Measurements from ENCODE around the gene MICAL3.
"Not testable (repeated sequence)": the region's sequence is repeated elsewhere in the genome, so short reads cannot be mapped to it uniquely, and the experiment has no call there.

Gene MICAL3

GRCh38 chr22:18053216-18053946 is 29.0 kb upstream of the MICAL3 start:
- not testable (repeated sequence) for H3K27me3 ChIP-seq (ENCODE audit: insufficient read depth, low read length, poor library complexity); H2BK120ac ChIP-seq (ENCODE audit: low read depth, low read length); DNase-seq; H3K56ac ChIP-seq (ENCODE audit: low read length); H2AK5ac ChIP-seq (ENCODE audit: low read length); H3K18ac ChIP-seq (ENCODE audit: low read length); H3K79me1 ChIP-seq (ENCODE audit: low read length); H3K4me3 ChIP-seq (ENCODE audit: low read length); H3K4me1 ChIP-seq (ENCODE audit: control insufficient read depth, low read depth, low read length); H4K8ac ChIP-seq (ENCODE audit: low read depth, low read length); H4K5ac ChIP-seq (ENCODE audit: low read length); H2BK15ac ChIP-seq (replicated peaks; ENCODE audit: low read depth); H3K23ac ChIP-seq (ENCODE audit: low read length); H3K4me2 ChIP-seq (ENCODE audit: low read length); H3K9ac ChIP-seq (ENCODE audit: low read length); H3K27ac ChIP-seq (ENCODE audit: low read depth, low read length); H3K36me3 ChIP-seq (ENCODE audit: control insufficient read depth, insufficient read depth, low read length); H2BK5ac ChIP-seq (ENCODE audit: low read length); H3K79me2 ChIP-seq (ENCODE audit: control insufficient read depth, insufficient read depth, low read length); H3K4ac ChIP-seq (ENCODE audit: low read depth, low read length)
- no CpG with 5 or more reads among the region's 49 CpGs for WGBS (ENCODE audit: extremely low coverage, insufficient coverage, low lambda C conversion rate)

- H2BK5ac ChIP-seq (ENCODE audit: low read length); H3K4ac ChIP-seq (ENCODE audit: low read depth, low read length); H2BK15ac ChIP-seq (replicated peaks; ENCODE audit: low read depth); H3K27me3 ChIP-seq (ENCODE audit: insufficient read depth, low read length, poor library complexity); H3K4me2 ChIP-seq (ENCODE audit: low read length); H2AK5ac ChIP-seq (ENCODE audit: low read length); H3K56ac ChIP-seq (ENCODE audit: low read length); H3K23ac ChIP-seq (ENCODE audit: low read length); H3K9ac ChIP-seq (ENCODE audit: low read length); H3K79me1 ChIP-seq (ENCODE audit: low read length); H3K4me3 ChIP-seq (ENCODE audit: low read length); H3K18ac ChIP-seq (ENCODE audit: low read length); H3K27ac ChIP-seq (ENCODE audit: low read depth, low read length); H4K8ac ChIP-seq (ENCODE audit: low read depth, low read length); DNase-seq; H4K5ac ChIP-seq (ENCODE audit: low read length); H3K4me1 ChIP-seq (ENCODE audit: control insufficient read depth, low read depth, low read length); H3K36me3 ChIP-seq (ENCODE audit: control insufficient read depth, insufficient read depth, low read length); H3K79me2 ChIP-seq (ENCODE audit: control insufficient read depth, insufficient read depth, low read length); H2BK120ac ChIP-seq (ENCODE audit: low read depth, low read length): not testable (repeated sequence)
- no CpG with 5 or more reads among the region's 12 CpGs for WGBS (ENCODE audit: extremely low coverage, insufficient coverage, low lambda C conversion rate)
Measured at GRCh38 chr22:18051113-18051512, 26.8 kb upstream of the MICAL3 start.

DNA sequence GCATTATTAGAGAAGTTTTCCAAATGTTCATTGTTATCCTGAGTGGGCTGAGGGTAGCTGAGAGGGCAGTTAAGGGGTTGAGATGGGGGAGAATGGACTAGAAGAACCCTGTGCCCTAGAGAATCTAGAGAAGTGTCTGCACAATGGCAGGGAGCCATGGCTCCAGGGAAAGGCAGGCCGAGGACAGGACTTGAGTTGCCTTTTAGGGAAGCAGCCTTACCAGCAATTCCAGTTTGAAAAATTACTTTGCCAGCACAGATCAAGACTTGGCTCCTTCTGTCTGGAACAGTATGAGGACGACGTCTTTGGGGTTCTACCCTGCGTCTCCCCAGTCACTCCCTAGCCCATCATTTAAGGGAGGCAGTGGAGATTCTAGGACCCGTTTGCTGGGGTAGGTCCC is 25.7 kb upstream of the MICAL3 start:
- no CpG with 5 or more reads among the region's 5 CpGs for WGBS (ENCODE audit: extremely low coverage, insufficient coverage, low lambda C conversion rate)
- H3K27me3 ChIP-seq (ENCODE audit: insufficient read depth, low read length, poor library complexity): no peaks in the 10 kb centered on the region
- H3K36me3 ChIP-seq (ENCODE audit: control insufficient read depth, insufficient read depth, low read length): no peaks in the 10 kb centered on the region
- H3K79me1 ChIP-seq (ENCODE audit: low read length): no peaks in the 10 kb centered on the region
- no peaks in the 10 kb centered on the region for H3K4me1 ChIP-seq (ENCODE audit: control insufficient read depth, low read depth, low read length)
- no peak overlapping the region for H3K9ac ChIP-seq (ENCODE audit: low read length)
- no peak overlapping the region for H3K56ac ChIP-seq (ENCODE audit: low read length)
- no peak overlapping the region for H4K8ac ChIP-seq (ENCODE audit: low read depth, low read length)
- no peak overlapping the region for H3K4ac ChIP-seq (ENCODE audit: low read depth, low read length)
- no peak overlapping the region for H3K27ac ChIP-seq (ENCODE audit: low read depth, low read length)
- no peak overlapping the region for H3K4me2 ChIP-seq (ENCODE audit: low read length)
- H2BK5ac ChIP-seq (ENCODE audit: low read length): no peak overlapping the region
- no peak overlapping the region for H3K23ac ChIP-seq (ENCODE audit: low read length)
- H3K4me3 ChIP-seq (ENCODE audit: low read length): no peak overlapping the region
- no peak overlapping the region for H2BK120ac ChIP-seq (ENCODE audit: low read depth, low read length)
- no peak overlapping the region for H2BK15ac ChIP-seq (replicated peaks; ENCODE audit: low read depth)
- H3K18ac ChIP-seq (ENCODE audit: low read length): no peak overlapping the region
- H2AK5ac ChIP-seq (ENCODE audit: low read length): no peak overlapping the region
- DNase-seq: no peak
- H3K79me2 ChIP-seq (ENCODE audit: control insufficient read depth, insufficient read depth, low read length): no peaks in the 10 kb centered on the region
- H4K5ac ChIP-seq (ENCODE audit: low read length): no peak overlapping the region

- Histone ChIP-seq H3K18ac (ENCODE audit: low read length) (no peak overlapping the region), H3K23ac (ENCODE audit: low read length) (no peak overlapping the region), H3K4ac (ENCODE audit: low read depth, low read length) (no peak overlapping the region), H3K27ac (ENCODE audit: low read depth, low read length) (no peak overlapping the region), H3K4me3 (ENCODE audit: low read length) (no peak overlapping the region), H3K4me1 (ENCODE audit: control insufficient read depth, low read depth, low read length) (no peaks in the 10 kb centered on the region), H2AK5ac (ENCODE audit: low read length) (no peak overlapping the region), H2BK5ac (ENCODE audit: low read length) (no peak overlapping the region), H3K36me3 (ENCODE audit: control insufficient read depth, insufficient read depth, low read length) (no peaks in the 10 kb centered on the region), H3K56ac (ENCODE audit: low read length) (no peak overlapping the region), H2BK15ac (replicated peaks; ENCODE audit: low read depth) (no peak overlapping the region), H3K79me1 (ENCODE audit: low read length) (no peaks in the 10 kb centered on the region), H4K8ac (ENCODE audit: low read depth, low read length) (no peak overlapping the region), H2BK120ac (ENCODE audit: low read depth, low read length) (no peak overlapping the region), H3K4me2 (ENCODE audit: low read length) (no peak overlapping the region), H4K5ac (ENCODE audit: low read length) (no peak overlapping the region), H3K9ac (ENCODE audit: low read length) (no peak overlapping the region), H3K27me3 (ENCODE audit: insufficient read depth, low read length, poor library complexity) (no peaks in the 10 kb centered on the region), H3K79me2 (ENCODE audit: control insufficient read depth, insufficient read depth, low read length) (no peaks in the 10 kb centered on the region)
- no CpG with 5 or more reads among the region's 29 CpGs for WGBS (ENCODE audit: extremely low coverage, insufficient coverage, low lambda C conversion rate)
- no peak for DNase-seq
Measured at GRCh38 chr22:18048441-18048898, 24.1 kb upstream of the MICAL3 start.

DNA sequence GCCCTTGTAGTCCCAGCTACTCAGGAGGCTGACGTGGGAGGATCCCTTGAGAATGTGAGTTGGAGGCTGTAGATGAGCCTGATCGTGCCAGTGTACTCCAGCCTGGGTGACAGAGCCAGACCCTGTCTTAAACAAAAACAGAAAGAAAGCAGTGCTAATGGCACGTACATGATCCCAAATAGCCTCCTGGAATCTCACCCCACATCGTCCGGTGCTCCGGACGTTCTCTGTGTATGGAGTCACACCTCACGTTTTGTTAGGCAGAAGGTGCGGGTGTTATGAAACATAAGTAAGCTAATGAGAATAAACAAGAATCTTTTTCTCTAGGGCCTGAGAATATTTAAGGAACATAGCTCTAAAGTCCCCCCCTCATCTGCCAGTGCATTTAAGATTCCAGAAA is 23.7 kb upstream of the MICAL3 start:
- Histone ChIP-seq H2BK5ac (ENCODE audit: low read length) (no peak overlapping the region), H3K4me1 (ENCODE audit: control insufficient read depth, low read depth, low read length) (no peaks in the 10 kb centered on the region), H3K36me3 (ENCODE audit: control insufficient read depth, insufficient read depth, low read length) (no peaks in the 10 kb centered on the region), H2BK15ac (replicated peaks; ENCODE audit: low read depth) (no peak overlapping the region), H3K4me2 (ENCODE audit: low read length) (no peak overlapping the region), H3K18ac (ENCODE audit: low read length) (no peak overlapping the region), H3K9ac (ENCODE audit: low read length) (no peak overlapping the region), H4K8ac (ENCODE audit: low read depth, low read length) (no peak overlapping the region), H3K56ac (ENCODE audit: low read length) (no peak overlapping the region), H3K27me3 (ENCODE audit: insufficient read depth, low read length, poor library complexity) (no peaks in the 10 kb centered on the region), H2BK120ac (ENCODE audit: low read depth, low read length) (no peak overlapping the region), H3K4ac (ENCODE audit: low read depth, low read length) (no peak overlapping the region), H3K79me2 (ENCODE audit: control insufficient read depth, insufficient read depth, low read length) (no peaks in the 10 kb centered on the region), H3K4me3 (ENCODE audit: low read length) (no peak overlapping the region), H3K79me1 (ENCODE audit: low read length) (no peaks in the 10 kb centered on the region), H4K5ac (ENCODE audit: low read length) (no peak overlapping the region), H3K27ac (ENCODE audit: low read depth, low read length) (no peak overlapping the region), H2AK5ac (ENCODE audit: low read length) (no peak overlapping the region), H3K23ac (ENCODE audit: low read length) (no peak overlapping the region)
- no CpG with 5 or more reads among the region's 9 CpGs for WGBS (ENCODE audit: extremely low coverage, insufficient coverage, low lambda C conversion rate)
- no peak for DNase-seq

DNA sequence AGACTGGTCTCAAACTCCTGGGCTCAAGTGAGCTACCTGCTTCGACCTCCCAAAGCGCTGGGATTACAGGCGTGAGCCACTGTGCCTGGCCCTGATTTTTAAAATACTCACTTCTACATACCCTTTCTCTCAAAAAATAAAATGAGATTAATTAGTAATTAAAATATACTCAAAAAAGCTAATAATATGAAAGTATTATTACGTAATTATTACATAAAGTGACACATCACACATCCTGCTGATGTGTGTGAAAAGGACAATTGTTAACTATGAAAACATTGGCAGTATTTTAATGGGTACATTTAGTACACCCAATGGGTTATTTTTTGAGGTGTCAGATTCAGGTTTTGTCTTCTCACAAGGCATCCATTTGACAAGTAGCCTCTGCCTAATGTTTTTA is 21.4 kb upstream of the MICAL3 start:
- Histone ChIP-seq H3K79me1 (ENCODE audit: low read length) (no peaks in the 10 kb centered on the region), H3K4me3 (ENCODE audit: low read length) (no peak overlapping the region), H3K18ac (ENCODE audit: low read length) (no peak overlapping the region), H3K4me2 (ENCODE audit: low read length) (no peak overlapping the region), H3K79me2 (ENCODE audit: control insufficient read depth, insufficient read depth, low read length) (no peaks in the 10 kb centered on the region), H3K9ac (ENCODE audit: low read length) (no peak overlapping the region), H3K4ac (ENCODE audit: low read depth, low read length) (no peak overlapping the region), H2BK5ac (ENCODE audit: low read length) (no peak overlapping the region), H4K5ac (ENCODE audit: low read length) (no peak overlapping the region), H3K27ac (ENCODE audit: low read depth, low read length) (no peak overlapping the region), H3K23ac (ENCODE audit: low read length) (no peak overlapping the region), H3K27me3 (ENCODE audit: insufficient read depth, low read length, poor library complexity) (no peaks in the 10 kb centered on the region), H2BK120ac (ENCODE audit: low read depth, low read length) (no peak overlapping the region), H3K56ac (ENCODE audit: low read length) (no peak overlapping the region), H2BK15ac (replicated peaks; ENCODE audit: low read depth) (no peak overlapping the region), H3K36me3 (ENCODE audit: control insufficient read depth, insufficient read depth, low read length) (no peaks in the 10 kb centered on the region), H2AK5ac (ENCODE audit: low read length) (no peak overlapping the region), H4K8ac (ENCODE audit: low read depth, low read length) (no peak overlapping the region), H3K4me1 (ENCODE audit: control insufficient read depth, low read depth, low read length) (no peaks in the 10 kb centered on the region)
- no CpG with 5 or more reads among the region's 4 CpGs for WGBS (ENCODE audit: extremely low coverage, insufficient coverage, low lambda C conversion rate)
- DNase-seq: no peak

Data from mesendoderm (in vitro differentiated cells).